GM12878 (cell line): Measurements from ENCODE around the gene IRX5.

ENCODE experiments used
- EP300 ChIP-seq, 2 experiments: fragments of 150-350 bp in 1 of 2; IDR thresholded peaks; 2 replicates each; pipeline ENCODE4 v1.6.1; 2011 to 2012; ENCODE audit warnings: low read depth in 2 of 2, low read length in 2 of 2, borderline replicate concordance in 1 of 2, improper control_type of control experiment in 1 of 2, inconsistent platforms in 1 of 2; ENCODE audit not compliant: control insufficient read depth in 1 of 2
- POLR2AphosphoS2 ChIP-seq: IDR thresholded peaks from 2 replicates; pipeline ENCODE4 v1.6.1; 2011; ENCODE audit warnings: low read depth, mild to moderate bottlenecking, low read length, improper control_type of control experiment, moderate library complexity
- RCOR1 ChIP-seq: conservative IDR thresholded peaks from 2 replicates; pipeline ENCODE4 v1.6.1; 2012; ENCODE audit warnings: low read depth, low read length, improper control_type of control experiment
- TARDBP ChIP-seq: IDR thresholded peaks from 2 replicates; pipeline ENCODE4 v1.6.1; 2016; ENCODE audit warnings: borderline replicate concordance
- TF ChIP-seq, protein P1 (sequence below): fragments of 450-650 bp; IDR thresholded peaks from 2 replicates; pipeline ENCODE4 v1.6.1; 2017; ENCODE audit warnings: mild to moderate bottlenecking, moderate library complexity
- TF ChIP-seq, protein P2 (sequence below), 3 experiments: IDR thresholded peaks in 2 of 3; conservative IDR thresholded peaks in 1 of 3; 2 replicates each; pipeline ENCODE4 v1.5.1; 2011; ENCODE audit warnings: low read depth in 3 of 3, low read length in 3 of 3, mild to moderate bottlenecking in 3 of 3, control low read depth in 2 of 3, moderate library complexity in 2 of 3, inconsistent platforms in 1 of 3, mixed read lengths in 1 of 3; ENCODE audit not compliant: control insufficient read depth in 2 of 3, insufficient read depth in 1 of 3; ENCODE audit errors: extremely low read depth in 1 of 3

DNA sequence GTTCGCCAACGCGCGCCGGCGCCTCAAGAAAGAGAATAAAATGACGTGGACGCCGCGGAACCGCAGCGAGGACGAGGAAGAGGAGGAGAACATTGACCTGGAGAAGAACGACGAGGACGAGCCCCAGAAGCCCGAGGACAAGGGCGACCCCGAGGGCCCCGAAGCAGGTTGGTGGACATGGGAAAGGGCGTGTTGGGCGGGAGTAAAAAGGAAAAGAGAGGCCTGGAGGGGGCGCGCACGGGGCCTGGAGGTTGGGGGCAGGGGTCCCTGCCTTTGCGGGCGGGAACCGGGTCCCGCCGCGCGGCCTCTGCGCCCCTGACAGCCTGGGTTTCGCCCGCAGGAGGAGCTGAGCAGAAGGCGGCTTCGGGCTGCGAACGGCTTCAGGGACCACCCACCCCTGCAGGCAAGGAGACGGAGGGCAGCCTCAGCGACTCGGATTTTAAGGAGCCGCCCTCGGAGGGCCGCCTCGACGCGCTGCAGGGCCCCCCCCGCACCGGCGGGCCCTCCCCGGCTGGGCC is 2.1 kb downstream of the IRX5 start:
- TF ChIP-seq POLR2AphosphoS2 (no peak), EP300 (IDR thresholded peaks at IDR 0.05; ENCODE audit: borderline replicate concordance in 1 of 2, control insufficient read depth in 1 of 2, low read depth in 2 of 2, low read length in 2 of 2) (no peak), RCOR1 (no peak), TARDBP (no peak)
- TF ChIP-seq, protein P1, sequence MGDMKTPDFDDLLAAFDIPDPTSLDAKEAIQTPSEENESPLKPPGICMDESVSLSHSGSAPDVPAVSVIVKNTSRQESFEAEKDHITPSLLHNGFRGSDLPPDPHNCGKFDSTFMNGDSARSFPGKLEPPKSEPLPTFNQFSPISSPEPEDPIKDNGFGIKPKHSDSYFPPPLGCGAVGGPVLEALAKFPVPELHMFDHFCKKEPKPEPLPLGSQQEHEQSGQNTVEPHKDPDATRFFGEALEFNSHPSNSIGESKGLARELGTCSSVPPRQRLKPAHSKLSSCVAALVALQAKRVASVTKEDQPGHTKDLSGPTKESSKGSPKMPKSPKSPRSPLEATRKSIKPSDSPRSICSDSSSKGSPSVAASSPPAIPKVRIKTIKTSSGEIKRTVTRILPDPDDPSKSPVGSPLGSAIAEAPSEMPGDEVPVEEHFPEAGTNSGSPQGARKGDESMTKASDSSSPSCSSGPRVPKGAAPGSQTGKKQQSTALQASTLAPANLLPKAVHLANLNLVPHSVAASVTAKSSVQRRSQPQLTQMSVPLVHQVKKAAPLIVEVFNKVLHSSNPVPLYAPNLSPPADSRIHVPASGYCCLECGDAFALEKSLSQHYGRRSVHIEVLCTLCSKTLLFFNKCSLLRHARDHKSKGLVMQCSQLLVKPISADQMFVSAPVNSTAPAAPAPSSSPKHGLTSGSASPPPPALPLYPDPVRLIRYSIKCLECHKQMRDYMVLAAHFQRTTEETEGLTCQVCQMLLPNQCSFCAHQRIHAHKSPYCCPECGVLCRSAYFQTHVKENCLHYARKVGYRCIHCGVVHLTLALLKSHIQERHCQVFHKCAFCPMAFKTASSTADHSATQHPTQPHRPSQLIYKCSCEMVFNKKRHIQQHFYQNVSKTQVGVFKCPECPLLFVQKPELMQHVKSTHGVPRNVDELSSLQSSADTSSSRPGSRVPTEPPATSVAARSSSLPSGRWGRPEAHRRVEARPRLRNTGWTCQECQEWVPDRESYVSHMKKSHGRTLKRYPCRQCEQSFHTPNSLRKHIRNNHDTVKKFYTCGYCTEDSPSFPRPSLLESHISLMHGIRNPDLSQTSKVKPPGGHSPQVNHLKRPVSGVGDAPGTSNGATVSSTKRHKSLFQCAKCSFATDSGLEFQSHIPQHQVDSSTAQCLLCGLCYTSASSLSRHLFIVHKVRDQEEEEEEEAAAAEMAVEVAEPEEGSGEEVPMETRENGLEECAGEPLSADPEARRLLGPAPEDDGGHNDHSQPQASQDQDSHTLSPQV, result no peak
- TF ChIP-seq, protein P2, sequence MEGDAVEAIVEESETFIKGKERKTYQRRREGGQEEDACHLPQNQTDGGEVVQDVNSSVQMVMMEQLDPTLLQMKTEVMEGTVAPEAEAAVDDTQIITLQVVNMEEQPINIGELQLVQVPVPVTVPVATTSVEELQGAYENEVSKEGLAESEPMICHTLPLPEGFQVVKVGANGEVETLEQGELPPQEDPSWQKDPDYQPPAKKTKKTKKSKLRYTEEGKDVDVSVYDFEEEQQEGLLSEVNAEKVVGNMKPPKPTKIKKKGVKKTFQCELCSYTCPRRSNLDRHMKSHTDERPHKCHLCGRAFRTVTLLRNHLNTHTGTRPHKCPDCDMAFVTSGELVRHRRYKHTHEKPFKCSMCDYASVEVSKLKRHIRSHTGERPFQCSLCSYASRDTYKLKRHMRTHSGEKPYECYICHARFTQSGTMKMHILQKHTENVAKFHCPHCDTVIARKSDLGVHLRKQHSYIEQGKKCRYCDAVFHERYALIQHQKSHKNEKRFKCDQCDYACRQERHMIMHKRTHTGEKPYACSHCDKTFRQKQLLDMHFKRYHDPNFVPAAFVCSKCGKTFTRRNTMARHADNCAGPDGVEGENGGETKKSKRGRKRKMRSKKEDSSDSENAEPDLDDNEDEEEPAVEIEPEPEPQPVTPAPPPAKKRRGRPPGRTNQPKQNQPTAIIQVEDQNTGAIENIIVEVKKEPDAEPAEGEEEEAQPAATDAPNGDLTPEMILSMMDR (IDR thresholded peaks at IDR 0.05 in 2 of 3, conservative IDR thresholded peaks at IDR 0.05 in 1 of 3; ENCODE audit: control insufficient read depth in 2 of 3, extremely low read depth in 1 of 3, insufficient read depth in 1 of 3, low read depth in 3 of 3, low read length in 3 of 3), result no peak
